Activated CD4-positive, alpha-beta T cell treated with anti-CD3 and anti-CD28 coated beads, Interleukin-2, amount 10 ng/mL, durations not matched to agents 7 days and 5 days (primary cell): ENCODE measurements around the gene CMIP. TPM values are rescaled to one million over a fixed set of nuclear protein-coding genes. Genes with fewer than 3 reads are reported as not detected.

Source experiments
- CTCF ChIA-PET: fragments of 350-600 bp; sonication (Branson Sonifier 250); formaldehyde crosslinking; loops from one replicate; lab custom pipeline; 2021; ENCODE audit warnings: antibody characterized with exemption; lab: Charles Lee
- POLR2A ChIA-PET: fragments of 350-600 bp; sonication (Branson Sonifier 250); formaldehyde crosslinking; loops from one replicate; lab custom pipeline; 2021; ENCODE audit warnings: antibody characterized with exemption; lab: Charles Lee
- DNase-seq: peaks from one replicate; pipeline ENCODE4 v3.0.0-alpha.2; 2020
- H3K27ac Mint-ChIP-seq: one replicate; pipeline ENCODE4 v1.8.0; 2021; ENCODE audit warnings: mild to moderate bottlenecking, moderate library complexity, mixed read lengths
- H3K27me3 Mint-ChIP-seq: one replicate; pipeline ENCODE4 v1.8.0; 2021; ENCODE audit warnings: mixed read lengths
- H3K36me3 Mint-ChIP-seq: one replicate; pipeline ENCODE4 v1.8.0; 2021; ENCODE audit warnings: low read depth, mixed read lengths
- H3K4me1 Mint-ChIP-seq: one replicate; pipeline ENCODE4 v1.8.0; 2021; ENCODE audit warnings: mixed read lengths
- H3K4me3 Mint-ChIP-seq: one replicate; pipeline ENCODE4 v1.8.0; 2021; ENCODE audit warnings: mild to moderate bottlenecking, moderate library complexity, mixed read lengths
- H3K9me3 Mint-ChIP-seq: one replicate; pipeline ENCODE4 v1.8.0; 2021; ENCODE audit warnings: mixed read lengths
- total RNA-seq, 2 experiments: library from RNA; stranded (reverse); gene quantifications; one replicate each; pipeline ENCODE4 v1.2.3, GENCODE V29; 2021

CMIP gene
- total RNA-seq, 2 experiments from 2014 or later: 44.7 to 46.8 TPM

DNA sequence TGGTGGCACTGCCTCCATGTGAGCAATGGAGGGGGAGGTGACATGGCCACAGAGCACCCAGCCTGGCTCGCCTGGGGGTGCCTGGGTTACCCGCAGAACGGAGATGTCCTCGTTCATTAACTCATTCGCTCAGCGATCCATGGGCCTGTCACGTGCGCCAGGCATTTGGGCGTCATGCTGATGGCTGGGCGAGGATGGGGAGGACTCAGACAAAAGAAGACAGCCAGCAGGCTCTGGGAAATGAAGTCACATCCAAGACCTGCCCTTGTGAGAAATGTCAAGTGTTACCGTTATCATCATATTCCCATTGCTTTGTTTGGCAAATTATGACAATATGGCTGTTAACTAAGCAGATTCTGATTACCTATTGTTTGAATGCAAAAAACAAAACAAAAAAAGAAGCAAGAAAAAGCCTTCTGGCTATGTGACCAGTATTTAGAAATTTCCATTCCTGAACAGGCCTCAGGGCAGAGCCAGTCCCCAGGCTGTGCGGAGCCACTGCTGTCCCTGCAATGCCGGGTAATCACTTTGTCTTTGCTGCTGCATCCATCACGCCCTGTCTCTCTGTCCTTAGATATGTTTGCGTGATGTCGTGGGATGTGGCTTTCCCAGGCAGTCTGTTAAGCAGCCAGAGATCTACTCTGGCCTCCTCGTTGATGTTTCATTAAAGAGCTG, 57.9 kb downstream of the CMIP start:
- no peaks in the 10 kb centered on the region for H3K36me3 Mint-ChIP-seq
- no peak for DNase-seq
- CTCF ChIA-PET: no interaction called here
- H3K4me3 Mint-ChIP-seq: no peak overlapping the region
- POLR2A ChIA-PET: no interaction called here
- no peak overlapping the region for H3K27ac Mint-ChIP-seq
- H3K4me1 Mint-ChIP-seq: peaks cover 39% of the 10 kb centered on the region
- H3K27me3 Mint-ChIP-seq: no peaks in the 10 kb centered on the region
- H3K9me3 Mint-ChIP-seq: no peaks in the 10 kb centered on the region

DNA sequence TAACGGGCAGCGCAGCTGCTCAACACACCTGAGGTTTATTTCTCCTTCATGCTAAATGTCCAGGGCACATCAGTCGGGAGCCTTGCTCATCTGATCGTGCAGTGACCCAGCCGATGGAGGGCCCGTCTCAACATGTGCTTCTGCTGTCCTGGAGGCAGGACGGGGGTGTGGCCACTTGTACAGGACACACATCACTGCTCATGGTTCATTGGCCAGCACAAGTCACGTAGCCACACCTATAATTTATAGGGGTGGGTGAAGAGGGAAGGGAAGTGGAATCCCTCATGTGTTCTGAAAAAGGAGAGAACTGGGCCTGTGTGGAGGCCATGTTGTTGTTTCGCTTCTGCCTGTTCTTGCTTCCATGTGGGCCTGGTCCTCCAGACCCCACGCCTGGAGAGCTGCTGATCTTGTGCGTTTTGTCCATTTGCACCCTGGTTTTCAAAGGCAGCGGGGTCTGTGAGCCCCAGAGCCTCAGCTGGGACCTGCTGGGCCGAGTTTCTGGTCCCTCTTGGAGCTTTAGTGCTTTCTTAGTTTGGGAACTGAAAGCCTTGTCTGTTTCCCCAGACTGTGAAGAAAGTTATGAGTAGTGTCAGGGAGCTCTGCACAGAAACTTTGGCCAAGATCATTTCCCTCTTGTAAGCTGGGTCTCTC, 60.5 kb downstream of the CMIP start:
- Mint-ChIP-seq H3K36me3 (no peaks in the 10 kb centered on the region), H3K4me1 (peaks cover 21% of the 10 kb centered on the region), H3K27ac (peak overlapping the region; percentile 13), H3K27me3 (no peaks in the 10 kb centered on the region), H3K9me3 (no peaks in the 10 kb centered on the region), H3K4me3 (no peak overlapping the region)
- ChIA-PET POLR2A (no interaction called here), CTCF (interaction anchor here (1.2 to 2.6 kb wide), 2 partner anchors 10 kb away, joined by 3 to 5 read pairs; no protein-coding TSS in a partner anchor)
- DNase-seq: no peak

DNA sequence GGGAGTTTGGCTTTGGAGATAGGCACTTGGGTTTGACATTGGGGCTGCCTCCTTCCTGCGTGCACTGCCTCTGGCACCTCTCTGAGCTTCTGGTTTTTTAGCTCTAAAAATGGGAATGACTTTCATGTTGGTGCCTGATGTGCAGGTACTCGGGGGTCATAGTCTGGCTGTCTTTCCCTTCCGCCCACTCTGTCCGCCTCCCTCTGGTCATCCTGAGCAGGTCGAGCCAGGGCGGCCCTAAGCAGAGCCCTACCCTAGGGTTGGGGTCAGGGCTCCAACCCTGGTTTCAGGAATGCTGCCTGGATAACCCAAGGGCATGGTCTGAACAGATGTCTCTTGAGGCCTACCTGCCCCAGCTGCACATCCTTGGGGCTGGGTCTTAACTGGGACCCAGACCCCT, 64.8 kb downstream of the CMIP start:
- POLR2A ChIA-PET: no interaction called here

DNA sequence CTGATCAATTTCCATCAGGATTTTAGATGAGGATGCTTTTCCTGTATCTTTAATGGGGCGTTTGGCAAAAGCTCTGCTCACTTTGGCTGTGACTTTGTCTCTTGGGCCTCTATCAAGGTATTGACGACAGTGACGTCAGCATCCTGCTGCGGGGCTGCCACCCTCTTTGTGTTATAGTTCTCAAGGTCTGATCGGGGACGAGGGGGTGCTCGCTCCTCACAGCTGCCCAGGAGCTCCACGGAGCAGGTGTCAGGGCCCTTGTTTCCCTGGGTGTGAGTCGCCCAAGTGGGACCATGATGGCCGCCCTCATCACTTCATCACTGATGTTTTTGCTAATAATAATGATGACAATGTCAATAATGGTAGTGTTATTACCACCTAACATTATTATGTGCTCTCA, 65.4 kb downstream of the CMIP start:
- no peak overlapping the region for H3K4me3 Mint-ChIP-seq
- H3K36me3 Mint-ChIP-seq: no peaks in the 10 kb centered on the region
- no peak for DNase-seq
- H3K27ac Mint-ChIP-seq: no peak overlapping the region
- H3K4me1 Mint-ChIP-seq: peaks cover 14% of the 10 kb centered on the region
- H3K9me3 Mint-ChIP-seq: no peaks in the 10 kb centered on the region
- POLR2A ChIA-PET: no interaction called here
- no peaks in the 10 kb centered on the region for H3K27me3 Mint-ChIP-seq
- CTCF ChIA-PET: interaction anchor here (0.6 to 2.2 kb wide), 3 partner anchors 16 to 272 kb away, joined by 3 to 8 read pairs (median 3); no protein-coding TSS in a partner anchor

More for the DNA sequence above, 64.8 kb downstream of the CMIP start:
- Mint-ChIP-seq H3K9me3 (no peaks in the 10 kb centered on the region), H3K27ac (no peak overlapping the region), H3K36me3 (no peaks in the 10 kb centered on the region), H3K4me1 (peaks cover 15% of the 10 kb centered on the region), H3K27me3 (no peaks in the 10 kb centered on the region), H3K4me3 (no peak overlapping the region)
- CTCF ChIA-PET: interaction anchor here (1.3 to 2.2 kb wide), 2 partner anchors 16 to 19 kb away, joined by 3 to 8 read pairs; no protein-coding TSS in a partner anchor
- no peak for DNase-seq

DNA sequence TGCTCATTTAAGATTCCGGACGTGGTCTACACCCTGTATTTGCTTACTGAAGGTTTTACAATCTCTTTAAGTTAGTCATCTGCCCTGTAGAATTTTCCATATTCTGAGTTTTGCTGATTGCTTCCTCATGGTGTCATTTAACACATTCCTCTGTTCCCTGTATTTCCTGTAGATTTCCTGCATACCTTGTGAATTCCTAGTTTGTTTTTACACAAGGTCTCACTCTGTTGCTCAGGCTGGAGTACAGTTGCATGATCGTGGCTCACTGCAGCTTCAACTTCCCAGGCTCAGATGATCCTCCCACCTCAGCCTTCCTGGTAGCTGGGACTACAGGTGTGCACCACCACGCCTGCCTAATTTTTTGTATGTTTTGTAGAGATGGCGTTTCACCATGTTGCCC, 66.8 kb downstream of the CMIP start:
- Mint-ChIP-seq H3K36me3 (no peaks in the 10 kb centered on the region), H3K27ac (no peak overlapping the region), H3K9me3 (no peaks in the 10 kb centered on the region), H3K27me3 (no peaks in the 10 kb centered on the region), H3K4me1 (peaks cover 10% of the 10 kb centered on the region), H3K4me3 (no peak overlapping the region)
- no peak for DNase-seq
- ChIA-PET CTCF (no interaction called here), POLR2A (no interaction called here)

DNA sequence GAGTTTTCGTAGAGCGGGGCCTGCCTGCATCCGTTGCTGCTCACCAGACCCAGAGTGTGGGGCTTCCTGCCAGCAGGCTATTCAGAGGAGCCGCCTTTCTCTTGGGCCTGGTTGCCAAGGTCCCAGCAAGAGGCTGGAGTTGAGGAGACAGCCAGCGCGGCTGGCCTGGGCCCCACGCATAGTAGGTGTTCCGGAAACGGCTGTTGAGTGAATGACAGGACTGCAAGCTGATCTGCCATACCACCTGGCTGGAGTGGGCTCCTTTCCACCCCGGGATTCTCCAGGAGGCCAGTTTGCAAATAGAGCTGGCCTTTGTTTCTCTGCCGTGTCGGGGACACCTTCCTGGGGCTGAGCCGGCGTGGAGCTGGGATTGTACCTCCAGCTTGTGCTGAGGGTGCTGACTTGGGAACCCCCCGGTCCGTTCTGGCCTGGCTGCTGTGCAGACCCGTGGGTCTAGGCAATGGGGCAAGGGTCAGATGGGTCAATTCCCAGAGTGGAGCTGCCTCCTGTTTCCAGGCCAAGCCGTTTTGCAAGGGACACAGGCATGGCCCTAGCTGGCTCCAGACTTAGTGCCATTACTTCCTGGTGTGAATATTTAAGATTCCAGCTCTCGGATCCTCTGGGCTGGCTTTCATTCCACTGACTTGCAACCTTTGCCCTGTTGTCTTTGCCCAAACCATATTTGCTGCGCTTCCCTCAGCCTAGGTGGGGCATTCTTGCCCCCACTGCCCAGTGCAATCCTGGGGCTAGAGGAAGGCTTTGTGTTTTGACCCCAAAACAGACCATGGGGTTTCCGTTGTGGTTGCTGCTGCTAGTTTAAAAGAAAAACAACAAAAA, 68.8 kb downstream of the CMIP start:
- Mint-ChIP-seq H3K36me3 (peaks cover 6% of the 10 kb centered on the region), H3K4me1 (peaks cover 10% of the 10 kb centered on the region), H3K9me3 (no peaks in the 10 kb centered on the region), H3K27ac (no peak overlapping the region), H3K4me3 (no peak overlapping the region), H3K27me3 (no peaks in the 10 kb centered on the region)
- no peak for DNase-seq
- CTCF ChIA-PET: interaction anchor here (0.6 to 1.4 kb wide), 3 partner anchors 14 to 56 kb away, joined by 3 read pairs; no protein-coding TSS in a partner anchor
- POLR2A ChIA-PET: no interaction called here

DNA sequence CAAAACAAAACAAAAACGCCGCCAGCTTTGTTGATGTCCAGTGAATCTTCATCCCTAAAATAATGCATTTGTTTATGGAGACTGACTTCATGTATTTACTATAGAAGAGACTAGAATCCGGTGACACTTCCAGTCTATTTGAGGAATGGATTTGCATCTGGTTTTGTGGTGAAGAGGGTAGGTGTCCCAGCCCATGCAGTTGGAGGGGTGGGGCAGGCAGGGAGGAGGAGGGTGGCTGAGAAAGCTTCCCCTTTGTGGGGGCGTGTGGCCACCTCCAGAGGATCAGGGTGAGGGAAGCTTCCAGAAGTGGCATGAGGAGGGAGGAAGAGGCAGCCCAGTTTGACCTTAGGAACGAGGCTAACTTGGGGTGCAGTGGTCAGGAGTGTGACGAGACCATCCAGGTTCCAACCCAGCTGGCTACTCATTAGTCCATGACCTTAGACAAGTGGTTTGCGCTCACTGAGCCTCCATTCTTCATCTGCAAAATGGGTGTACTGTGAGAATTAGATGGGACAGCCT, 69.5 kb downstream of the CMIP start:
- Mint-ChIP-seq H3K27ac (no peak overlapping the region), H3K4me3 (no peak overlapping the region), H3K27me3 (no peaks in the 10 kb centered on the region), H3K36me3 (peaks cover 6% of the 10 kb centered on the region), H3K4me1 (peaks cover 11% of the 10 kb centered on the region), H3K9me3 (no peaks in the 10 kb centered on the region)
- ChIA-PET POLR2A (no interaction called here), CTCF (interaction anchor here (1.2 to 2.1 kb wide), 2 partner anchors 9 to 55 kb away, joined by 3 to 5 read pairs; no protein-coding TSS in a partner anchor)
- no peak for DNase-seq

DNA sequence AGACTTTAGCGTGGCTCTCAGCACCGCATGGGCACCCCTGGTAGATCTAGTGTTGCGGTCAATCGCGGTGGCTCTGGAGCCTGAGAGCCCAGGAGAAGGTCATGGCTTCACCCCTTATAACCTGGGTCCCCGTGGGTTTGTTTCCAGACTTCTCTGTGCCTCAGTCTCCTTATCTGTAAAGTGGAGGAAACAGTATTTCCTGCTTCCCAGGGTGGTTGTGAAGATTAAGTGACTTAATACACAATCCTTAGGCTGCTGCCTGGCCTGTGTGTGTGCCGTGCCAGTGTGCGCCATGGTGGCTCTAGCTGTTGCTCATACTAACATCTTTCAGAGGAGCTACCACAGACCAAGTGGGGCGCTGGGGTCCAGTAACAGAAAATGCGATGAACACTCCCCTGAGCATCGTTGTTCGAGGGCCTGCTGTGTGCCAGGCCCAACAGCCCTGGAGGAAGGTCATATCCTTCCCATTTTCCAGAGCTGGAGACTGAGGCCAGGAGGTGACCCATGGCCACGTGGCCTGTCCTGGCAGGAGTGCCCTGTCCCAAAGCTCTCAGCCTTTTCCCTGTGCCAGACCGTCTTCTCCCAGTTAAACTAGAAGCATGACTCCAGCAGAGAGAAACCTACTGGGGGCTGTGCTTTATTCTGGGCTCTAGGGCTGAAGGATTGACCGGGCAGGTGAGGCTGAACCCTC, 70.1 kb downstream of the CMIP start:
- H3K4me3 Mint-ChIP-seq: no peak overlapping the region

DNA sequence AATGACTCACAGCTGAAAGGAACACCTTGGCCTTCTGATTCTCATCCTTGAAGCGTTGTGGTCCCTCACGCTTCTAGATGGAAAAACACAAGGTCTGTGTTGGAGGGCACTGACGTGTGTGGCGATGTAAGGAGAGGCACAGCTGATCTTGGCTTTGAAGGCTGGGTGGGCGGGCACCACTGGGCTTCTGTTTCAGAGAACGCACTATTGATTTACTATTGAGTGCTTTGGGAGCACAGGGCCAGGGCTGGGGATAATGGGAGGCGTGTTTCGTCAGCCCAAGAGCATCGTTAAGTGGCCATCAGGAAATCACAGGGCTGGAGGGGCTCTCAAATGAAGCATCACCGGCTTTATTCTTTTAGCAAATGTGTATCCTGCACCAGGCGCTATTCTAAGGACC, 70.7 kb downstream of the CMIP start:
- H3K27ac Mint-ChIP-seq: no peak overlapping the region

More for the DNA sequence above, 70.1 kb downstream of the CMIP start:
- Mint-ChIP-seq H3K4me1 (peaks cover 17% of the 10 kb centered on the region), H3K36me3 (peaks cover 6% of the 10 kb centered on the region), H3K27ac (no peak overlapping the region), H3K9me3 (no peaks in the 10 kb centered on the region), H3K27me3 (no peaks in the 10 kb centered on the region)
- CTCF ChIA-PET: interaction anchor here (1.2 to 2.1 kb wide), 2 partner anchors 10 to 54 kb away, joined by 3 to 5 read pairs; no protein-coding TSS in a partner anchor
- DNase-seq: no peak
- POLR2A ChIA-PET: no interaction called here

DNA sequence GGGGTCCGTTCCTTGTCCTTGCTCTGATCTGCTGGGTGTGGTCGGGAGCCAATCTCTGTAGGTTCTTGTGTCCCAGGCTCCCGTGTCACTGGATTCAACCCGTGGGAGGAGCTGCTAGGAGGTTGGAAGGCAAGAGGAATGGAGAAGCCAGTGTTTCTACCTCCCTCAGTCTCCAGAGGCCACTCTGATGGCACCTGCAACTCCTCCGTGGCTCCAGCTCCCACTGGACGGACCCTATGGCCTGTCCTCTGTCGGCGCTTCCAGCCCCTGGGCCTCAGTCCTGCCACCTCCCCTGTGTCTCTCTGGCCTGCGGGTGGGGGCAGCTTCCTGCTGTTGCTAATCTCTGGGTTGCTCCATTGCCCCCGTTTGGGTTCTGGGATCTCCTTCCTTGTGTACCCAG, 71.1 kb downstream of the CMIP start:
- ChIA-PET CTCF (interaction anchor here (0.9 to 2.1 kb wide), 3 partner anchors 11 to 32 kb away, joined by 3 to 5 read pairs (median 3); no protein-coding TSS in a partner anchor), POLR2A (no interaction called here)
- Mint-ChIP-seq H3K9me3 (no peaks in the 10 kb centered on the region), H3K27me3 (no peaks in the 10 kb centered on the region), H3K36me3 (peaks cover 6% of the 10 kb centered on the region), H3K4me3 (no peak overlapping the region), H3K4me1 (peaks cover 27% of the 10 kb centered on the region), H3K27ac (no peak overlapping the region)
- DNase-seq: no peak

More for the DNA sequence above, 70.7 kb downstream of the CMIP start:
- H3K9me3 Mint-ChIP-seq: no peaks in the 10 kb centered on the region
- peaks cover 23% of the 10 kb centered on the region for H3K4me1 Mint-ChIP-seq
- ChIA-PET POLR2A (no interaction called here), CTCF (interaction anchor here (0.9 to 2.1 kb wide), 3 partner anchors 10 to 32 kb away, joined by 3 to 5 read pairs (median 3); no protein-coding TSS in a partner anchor)
- no peaks in the 10 kb centered on the region for H3K27me3 Mint-ChIP-seq
- H3K36me3 Mint-ChIP-seq: peaks cover 6% of the 10 kb centered on the region
- no peak overlapping the region for H3K4me3 Mint-ChIP-seq
- no peak for DNase-seq

DNA sequence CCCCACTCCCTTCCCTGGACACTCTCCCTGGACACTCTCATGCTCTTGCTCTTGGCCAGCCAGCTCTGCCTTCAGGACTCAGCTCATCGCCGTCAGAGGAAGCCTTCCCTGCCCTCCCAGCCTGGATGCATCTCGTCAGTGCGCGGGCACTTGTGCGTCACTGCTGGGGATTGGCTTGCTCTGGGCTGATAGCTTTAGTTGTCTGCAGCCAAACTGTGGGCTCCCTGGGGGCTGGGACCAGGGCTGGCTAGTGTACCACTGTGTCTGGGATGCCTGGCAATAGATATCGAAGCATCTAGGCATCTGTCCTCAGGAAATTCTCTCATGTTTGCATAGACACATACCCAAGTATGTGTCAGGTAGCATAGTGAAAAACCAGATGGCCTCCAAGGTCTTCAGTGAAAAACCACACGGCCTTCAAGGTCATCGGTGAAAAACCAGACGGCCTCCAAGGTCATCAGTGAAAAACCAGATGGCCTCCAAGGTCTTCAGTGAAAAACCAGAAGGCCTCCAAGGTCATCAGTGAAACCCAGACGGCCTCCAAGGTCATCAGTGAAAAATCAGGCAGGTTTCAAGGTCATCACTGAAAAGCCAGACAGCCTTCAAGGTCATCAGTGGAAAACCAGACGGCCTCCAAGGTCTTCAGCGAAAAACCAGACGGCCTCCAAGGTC, 72.0 kb downstream of the CMIP start:
- Mint-ChIP-seq H3K4me1 (peaks cover 36% of the 10 kb centered on the region), H3K27ac (no peak overlapping the region), H3K4me3 (no peak overlapping the region), H3K27me3 (no peaks in the 10 kb centered on the region), H3K9me3 (no peaks in the 10 kb centered on the region), H3K36me3 (peaks cover 6% of the 10 kb centered on the region)
- DNase-seq: no peak
- ChIA-PET CTCF (interaction anchor here (1.0 to 2.1 kb wide), 2 partner anchors 11 to 170 kb away, joined by 3 to 5 read pairs; no protein-coding TSS in a partner anchor), POLR2A (no interaction called here)
